ENCODE measurements around the gene SHD. TPM values are rescaled to one million over a fixed set of nuclear protein-coding genes. Genes with fewer than 3 reads are reported as not detected.

The SHD gene
- total and polyA plus RNA-seq, 2 experiments from 2014 or later: 1.8 to 8.0 TPM

- Mint-ChIP-seq H3K4me1 (no peaks in the 10 kb centered on the region), H3K27me3 (ENCODE audit: insufficient read depth, low read depth, poor library complexity) (peaks cover 12% of the 10 kb centered on the region), H3K27ac (no peak overlapping the region), H3K4me3 (no peak overlapping the region), H3K9me3 (no peaks in the 10 kb centered on the region), H3K36me3 (ENCODE audit: low read depth) (no peaks in the 10 kb centered on the region)
- ATAC-seq (no peak; the same call in 2 of the 3 replicates), DNase-seq (ENCODE audit: low spot score) (no peak)
- TF ChIP-seq CTCF (conservative IDR thresholded peaks at IDR 0.05; ENCODE audit: low read depth in 2 of 2): no peak
- no peak for TF ChIP-seq EZH2 (IDR thresholded peaks at IDR 0.05; ENCODE audit: low read depth, unreplicated experiment)
- TF ChIP-seq JUNB (IDR thresholded peaks at IDR 0.05; ENCODE audit: unreplicated experiment): no peak
- no peak for TF ChIP-seq ZNF114 (CRISPR knock-in tag; IDR thresholded peaks at IDR 0.05)
- TF ChIP-seq CREB1 (CRISPR knock-in tag; IDR thresholded peaks at IDR 0.05; ENCODE audit: low read depth): no peak
- TF ChIP-seq REST (IDR thresholded peaks at IDR 0.05; ENCODE audit: unreplicated experiment): no peak
- no peak for TF ChIP-seq EZH2phosphoT487 (IDR thresholded peaks at IDR 0.05; ENCODE audit: unreplicated experiment)
- TF ChIP-seq ZNF331 (CRISPR knock-in tag; IDR thresholded peaks at IDR 0.05; ENCODE audit: low read depth): no peak
- no peak for TF ChIP-seq POLR2AphosphoS5 (IDR thresholded peaks at IDR 0.05; ENCODE audit: low read depth)
- no peak for TF ChIP-seq ETS1 (IDR thresholded peaks at IDR 0.05)
- no peak for TF ChIP-seq NANOG (IDR thresholded peaks at IDR 0.05; ENCODE audit: borderline replicate concordance)
- no peak for TF ChIP-seq STAT1 (IDR thresholded peaks at IDR 0.05; ENCODE audit: unreplicated experiment)
- no peak for TF ChIP-seq ZNF462 (CRISPR knock-in tag; IDR thresholded peaks at IDR 0.05)
- H3K4me1 ChIP-seq (ENCODE audit: insufficient read depth): no peaks in the 10 kb centered on the region; the same call in 1 of the 2 replicates
- no peak overlapping the region for H3K4me2 ChIP-seq
- H4K20me1 ChIP-seq (replicated peaks; ENCODE audit: insufficient read depth): no peaks in the 10 kb centered on the region
- H3K27ac ChIP-seq (ENCODE audit: low read depth): no peak overlapping the region
- H3K79me2 ChIP-seq (replicated peaks; ENCODE audit: insufficient read depth): no peaks in the 10 kb centered on the region
- H2AFZ ChIP-seq: no peak overlapping the region
- 0 out of 2 replicates have a peak, but pooled peaks cover 3% of the 10 kb centered on the region for H3F3A ChIP-seq (replicated peaks; ENCODE audit: low read depth)
- no peaks in the 10 kb centered on the region for H3K36me3 ChIP-seq (ENCODE audit: insufficient read depth)
- no peaks in the 10 kb centered on the region for H3K27me3 ChIP-seq (ENCODE audit: insufficient read depth)
- H3K4me3 ChIP-seq: no peak overlapping the region
- H3K9me2 ChIP-seq (ENCODE audit: insufficient read depth): no peaks in the 10 kb centered on the region
These were observed 44.8 kb upstream of the SHD start for GRCh38 chr19:4234142-4234861.

All from GM23338 (cell line).